Sigmoid colon (tissue), 7 donors: Measurements from ENCODE around the gene MBLAC2. TPM values are rescaled to one million over a fixed set of nuclear protein-coding genes. Genes with fewer than 3 reads are reported as not detected.
A peak's percentile ranks its signal among the peaks of the same experiment; 100 is the strongest.

Source experiments
- DNase-seq: peaks from one replicate; pipeline ENCODE4 v3.0.0-alpha.2; 2019
- H3K27ac ChIP-seq, 4 donors: fragments of 200-600 bp; sonication (generic); one replicate each; pipeline ENCODE4 v1.5.1; 2016 to 2019; ENCODE audit warnings: mild to moderate bottlenecking in 1 of 4
- H3K27me3 ChIP-seq, 3 donors: fragments of 200-600 bp; sonication (generic); one replicate each; pipeline ENCODE4 v1.5.1; 2019; ENCODE audit warnings: mild to moderate bottlenecking in 1 of 3
- H3K36me3 ChIP-seq, 4 donors: fragments of 200-600 bp; sonication (generic); one replicate each; pipeline ENCODE4 v1.5.1; 2016 to 2019
- H3K4me1 ChIP-seq, 4 donors: fragments of 200-600 bp; sonication (generic); one replicate each; pipeline ENCODE4 v1.5.1; 2017 to 2019
- H3K4me3 ChIP-seq, 4 donors: fragments of 200-600 bp; sonication (generic); one replicate each; pipeline ENCODE4 v1.5.1; 2017 to 2019; ENCODE audit warnings: mild to moderate bottlenecking in 2 of 4, moderate library complexity in 1 of 4
- H3K9me3 ChIP-seq, 4 donors: fragments of 200-600 bp in 3 of 4; sonication (generic) in 3 of 4; one replicate each; pipeline versions ENCODE4 v1.5.1 to v1.6.1; 2013 to 2019
- CTCF ChIP-seq, 4 experiments: fragments of 450-650 bp in 3 of 4; fragments of 200-600 bp in 1 of 4; IDR thresholded peaks; one replicate each; pipeline ENCODE4 v1.5.1; 2016 to 2019; ENCODE audit warnings: antibody characterized with exemption in 4 of 4, mild to moderate bottlenecking in 3 of 4, moderate library complexity in 2 of 4
- EP300 ChIP-seq, 4 donors: sonication (generic); formaldehyde crosslinking; IDR thresholded peaks; one replicate each; pipeline ENCODE4 v1.6.1; 2017; ENCODE audit warnings: antibody characterized with exemption in 4 of 4
- POLR2A ChIP-seq, 2 donors: fragments of 450-650 bp; IDR thresholded peaks; one replicate each; pipeline ENCODE4 v1.6.1; 2016; ENCODE audit warnings: antibody characterized with exemption in 2 of 2, mild to moderate bottlenecking in 2 of 2, moderate library complexity in 2 of 2
- POLR2AphosphoS5 ChIP-seq, 4 donors: sonication (generic); formaldehyde crosslinking; IDR thresholded peaks; one replicate each; pipeline ENCODE4 v1.6.1; 2017; ENCODE audit warnings: antibody characterized with exemption in 4 of 4
- WGBS, 2 donors: extraction: QIAGEN DNeasy Blood & Tissue Kit; methylation state at CpG; one replicate each; pipeline ENCODE4 v1.1.7; 2013; 5-methylcytosine and 5-hydroxymethylcytosine counted together
- intact Hi-C: fragments of 100-400 bp; cut with DNase I; formaldehyde crosslinking; loops from one replicate; pipeline ENCODE4 v1.15.1; 2023
- polyA plus RNA-seq, 3 donors: library from polyadenylated mRNA; stranded (reverse); fragments of 200-250 nt; gene quantifications; one replicate each; pipeline ENCODE4 v1.2.3, GENCODE V29; 2013
- total RNA-seq, 4 donors: library from RNA; depleted of rRNA; stranded (reverse); fragments of >200 nt; gene quantifications; one replicate each; pipeline ENCODE4 v1.1.0, GENCODE V29; 2016
- donor health status: healthy with polysubstance abuse.
- donor health status: Bipolar disorder and iron deficiency.
- donor health status: healthy.

The MBLAC2 gene
- total and polyA plus RNA-seq, 7 donors, result 0.92 to 7.1 (median 4.9) TPM

GRCh38 chr5:90477621-90478215 lies 3.1 kb upstream of the MBLAC2 start:
- TF ChIP-seq CTCF (IDR thresholded peaks at IDR 0.05) (no peak), EP300 (IDR thresholded peaks at IDR 0.05) (no peak), POLR2AphosphoS5 (IDR thresholded peaks at IDR 0.05) (no peak), POLR2A (IDR thresholded peaks at IDR 0.05) (no peak)
- H3K36me3 ChIP-seq, result no peaks in the 10 kb centered on the region
- no peaks in the 10 kb centered on the region for H3K27me3 ChIP-seq
- no peaks in the 10 kb centered on the region for H3K9me3 ChIP-seq
- peak overlapping the region in 1 of 4 donors; percentile 36 for H3K27ac ChIP-seq
- WGBS, 2 donors, result 87% methylated on average over 8 of the region's 8 CpGs
- intact Hi-C loops, result no loop called here
- DNase-seq, result no peak
- peak overlapping the region in 1 of 4 donors; percentile 2 for H3K4me3 ChIP-seq
- H3K4me1 ChIP-seq, result peaks cover 0 to 20% (median 16%) of the 10 kb centered on the region in 4 donors

GRCh38 chr5:90477073-90477472 lies 2.5 kb upstream of the MBLAC2 start:
- DNase-seq, result no peak
- 80 to 83% methylated on average over 2 of the region's 2 CpGs for WGBS, 2 donors
- H3K4me3 ChIP-seq, result peak overlapping the region in 1 of 4 donors; percentile 2
- intact Hi-C loops, result no loop called here
- no peaks in the 10 kb centered on the region for H3K9me3 ChIP-seq
- no peaks in the 10 kb centered on the region for H3K36me3 ChIP-seq
- no peak for TF ChIP-seq POLR2A (IDR thresholded peaks at IDR 0.05)
- TF ChIP-seq CTCF (IDR thresholded peaks at IDR 0.05), result no peak
- no peak for TF ChIP-seq EP300 (IDR thresholded peaks at IDR 0.05)
- no peak for TF ChIP-seq POLR2AphosphoS5 (IDR thresholded peaks at IDR 0.05)
- H3K27me3 ChIP-seq, result no peaks in the 10 kb centered on the region
- H3K27ac ChIP-seq, result peak overlapping the region in 1 of 4 donors; percentile 36
- H3K4me1 ChIP-seq, result peaks cover 0 to 23% (median 18%) of the 10 kb centered on the region in 4 donors

GRCh38 chr5:90476391-90476790 lies 1.8 kb upstream of the MBLAC2 start:
- no peak for DNase-seq
- H3K27me3 ChIP-seq, result no peaks in the 10 kb centered on the region
- WGBS, 2 donors, result 84 to 87% methylated on average over 3 of the region's 3 CpGs
- H3K27ac ChIP-seq, result no peak overlapping the region
- peaks cover 0 to 27% (median 23%) of the 10 kb centered on the region in 4 donors for H3K4me1 ChIP-seq
- H3K36me3 ChIP-seq, result no peaks in the 10 kb centered on the region
- no peak for TF ChIP-seq POLR2AphosphoS5 (IDR thresholded peaks at IDR 0.05)
- TF ChIP-seq POLR2A (IDR thresholded peaks at IDR 0.05), result no peak
- TF ChIP-seq CTCF (IDR thresholded peaks at IDR 0.05), result no peak
- no peak for TF ChIP-seq EP300 (IDR thresholded peaks at IDR 0.05)
- no peaks in the 10 kb centered on the region for H3K9me3 ChIP-seq
- no peak overlapping the region for H3K4me3 ChIP-seq
- intact Hi-C loops, result no loop called here

- intact Hi-C loops, result loop anchor here (2.0 kb wide), 2 partner anchors 35 to 65 kb away; no protein-coding TSS in a partner anchor
- no peak for DNase-seq
- Histone ChIP-seq H3K27me3 (no peaks in the 10 kb centered on the region), H3K4me1 (peaks cover 0 to 28% (median 23%) of the 10 kb centered on the region in 4 donors), H3K27ac (no peak overlapping the region), H3K9me3 (no peaks in the 10 kb centered on the region), H3K4me3 (peak overlapping the region; percentile 70 to 85 (median 80)), H3K36me3 (no peaks in the 10 kb centered on the region)
- no peak for TF ChIP-seq POLR2A (IDR thresholded peaks at IDR 0.05)
- TF ChIP-seq EP300 (IDR thresholded peaks at IDR 0.05), result no peak
- no peak for TF ChIP-seq CTCF (IDR thresholded peaks at IDR 0.05)
- no peak for TF ChIP-seq POLR2AphosphoS5 (IDR thresholded peaks at IDR 0.05)
- 65 to 77% methylated on average over 17 of the region's 17 CpGs for WGBS, 2 donors
Observed at GRCh38 chr5:90475436-90475980, 937 bp upstream of the MBLAC2 start.
